GM23338 (cell line): ENCODE measurements around the gene SCO2. TPM values are rescaled to one million over a fixed set of nuclear protein-coding genes. Genes with fewer than 3 reads are reported as not detected.
A peak's percentile ranks its signal among the peaks of the same experiment; 100 is the strongest.

Source experiments
- ATAC-seq: fragments of 200-7000 bp; cut with Tn5 transposase; 3 replicates; pipeline ENCODE4 v1.9.1; 2020
- DNase-seq: peaks from one replicate; pipeline ENCODE4 v3.0.0-alpha.2; 2015; ENCODE audit warnings: low spot score
- H2AFZ ChIP-seq: fragments of 200-600 bp; sonication (generic); 2 replicates; pipeline ENCODE4 v1.8.0; 2016; ENCODE audit warnings: antibody characterized with exemption, mild to moderate bottlenecking, moderate library complexity
- H3F3A ChIP-seq: fragments of 200-600 bp; sonication (generic); replicated peaks from 2 replicates; pipeline ENCODE4 v1.8.0; 2017; ENCODE audit warnings: antibody characterized with exemption, mixed run types, low read depth
- H3K27ac ChIP-seq: fragments of 200-600 bp; sonication (generic); 2 replicates; pipeline ENCODE4 v1.6.1; 2016; ENCODE audit warnings: low read depth
- H3K27me3 ChIP-seq: fragments of 200-600 bp; sonication (generic); 2 replicates; pipeline ENCODE4 v1.8.0; 2016; ENCODE audit warnings: mild to moderate bottlenecking, mixed run types, moderate library complexity; ENCODE audit not compliant: insufficient read depth
- H3K36me3 ChIP-seq: fragments of 200-600 bp; sonication (generic); 2 replicates; pipeline ENCODE4 v1.8.0; 2016; ENCODE audit warnings: mild to moderate bottlenecking; ENCODE audit not compliant: insufficient read depth
- H3K4me1 ChIP-seq: fragments of 200-600 bp; sonication (generic); 2 replicates; pipeline ENCODE4 v1.8.0; 2016; ENCODE audit warnings: mild to moderate bottlenecking, moderate library complexity; ENCODE audit not compliant: insufficient read depth
- H3K4me2 ChIP-seq: fragments of 200-600 bp; sonication (generic); 2 replicates; pipeline ENCODE4 v1.7.1; 2017; ENCODE audit warnings: mixed run types
- H3K4me3 ChIP-seq: fragments of 200-600 bp; sonication (generic); 2 replicates; pipeline ENCODE4 v1.6.1; 2016; ENCODE audit warnings: mixed run types
- H3K79me2 ChIP-seq: fragments of 200-600 bp; sonication (generic); replicated peaks from 2 replicates; pipeline ENCODE4 v1.8.0; 2017; ENCODE audit warnings: mild to moderate bottlenecking; ENCODE audit not compliant: insufficient read depth
- H3K9me2 ChIP-seq: fragments of 200-600 bp; sonication (generic); 2 replicates; pipeline ENCODE4 v1.8.0; 2017; ENCODE audit not compliant: insufficient read depth
- H4K20me1 ChIP-seq: fragments of 200-600 bp; sonication (generic); replicated peaks from 2 replicates; pipeline ENCODE4 v1.8.0; 2017; ENCODE audit warnings: mild to moderate bottlenecking; ENCODE audit not compliant: insufficient read depth
- H3K27ac Mint-ChIP-seq: 2 replicates; pipeline ENCODE4 v1.8.0; 2020; ENCODE audit warnings: inconsistent platforms, mild to moderate bottlenecking, moderate library complexity, mixed read lengths
- H3K27me3 Mint-ChIP-seq: 3 replicates; pipeline ENCODE4 v1.8.0; 2022; ENCODE audit warnings: low read depth, mild to moderate bottlenecking, moderate library complexity, mixed read lengths, inconsistent platforms; ENCODE audit not compliant: insufficient read depth, poor library complexity
- H3K36me3 Mint-ChIP-seq: 3 replicates; pipeline ENCODE4 v1.8.0; 2021; ENCODE audit warnings: low read depth, mild to moderate bottlenecking, inconsistent platforms, moderate library complexity, mixed read lengths
- H3K4me1 Mint-ChIP-seq: 3 replicates; pipeline ENCODE4 v1.8.0; 2020; ENCODE audit warnings: mild to moderate bottlenecking, inconsistent platforms, mixed read lengths
- H3K4me3 Mint-ChIP-seq: 3 replicates; pipeline ENCODE4 v1.8.0; 2021; ENCODE audit warnings: moderate library complexity, mild to moderate bottlenecking, inconsistent platforms, mixed read lengths
- H3K9me3 Mint-ChIP-seq: 3 replicates; pipeline ENCODE4 v1.8.0; 2020; ENCODE audit warnings: moderate library complexity, mild to moderate bottlenecking, inconsistent platforms, mixed read lengths
- CREB1 ChIP-seq: fragments of 250-450 bp; sonication (Bioruptor Pico); IDR thresholded peaks from 2 replicates; pipeline ENCODE4 v1.5.0; 2020; ENCODE audit warnings: low read depth, mild to moderate bottlenecking, moderate library complexity
- CTCF ChIP-seq, 2 experiments: fragments of 200-600 bp in 1 of 2; sonication (generic) in 1 of 2; conservative IDR thresholded peaks; 2 replicates each; pipeline versions ENCODE4 v1.5.1 to v1.6.1; 2016 to 2017; ENCODE audit warnings: antibody characterized with exemption in 2 of 2, low read depth in 2 of 2, mild to moderate bottlenecking in 2 of 2, moderate library complexity in 1 of 2
- ETS1 ChIP-seq: IDR thresholded peaks from 2 replicates; pipeline ENCODE4 v1.6.1; 2016; ENCODE audit warnings: antibody characterized with exemption
- EZH2 ChIP-seq: fragments of 200-600 bp; sonication (generic); IDR thresholded peaks from one replicate; pipeline ENCODE4 v1.8.0; 2017; ENCODE audit warnings: antibody characterized with exemption, mild to moderate bottlenecking, low read depth; ENCODE audit not compliant: unreplicated experiment
- EZH2phosphoT487 ChIP-seq: fragments of 200-600 bp; sonication (generic); IDR thresholded peaks from one replicate; pipeline ENCODE4 v1.8.1; 2018; ENCODE audit warnings: antibody characterized with exemption; ENCODE audit not compliant: unreplicated experiment
- JUNB ChIP-seq: IDR thresholded peaks from one replicate; pipeline ENCODE4 v1.6.1; 2016; ENCODE audit warnings: antibody characterized with exemption; ENCODE audit not compliant: unreplicated experiment
- NANOG ChIP-seq: IDR thresholded peaks from 2 replicates; pipeline ENCODE4 v1.6.1; 2016; ENCODE audit warnings: antibody characterized with exemption, borderline replicate concordance
- POLR2AphosphoS5 ChIP-seq: IDR thresholded peaks from 2 replicates; pipeline ENCODE4 v1.6.1; 2016; ENCODE audit warnings: antibody characterized with exemption, low read depth
- STAT1 ChIP-seq: IDR thresholded peaks from one replicate; pipeline ENCODE4 v1.6.1; 2016; ENCODE audit warnings: antibody characterized with exemption; ENCODE audit not compliant: unreplicated experiment
- ZNF114 ChIP-seq: fragments of 250-450 bp; sonication (Bioruptor Pico); IDR thresholded peaks from 2 replicates; pipeline ENCODE4 v1.5.0; 2020; ENCODE audit warnings: mild to moderate bottlenecking, moderate library complexity
- ZNF331 ChIP-seq: fragments of 250-450 bp; sonication (Bioruptor Pico); IDR thresholded peaks from 2 replicates; pipeline ENCODE4 v1.5.0; 2020; ENCODE audit warnings: low read depth, mild to moderate bottlenecking, moderate library complexity
- polyA plus RNA-seq: library from polyadenylated mRNA; unstranded; fragments of >200 nt; fragmentation: Nextera tagmentation; extraction: Ambion mirVana; gene quantifications from 2 replicates; pipeline ENCODE4 v1.2.1, GENCODE V29; 2016
- total RNA-seq: library from RNA; depleted of rRNA; stranded (reverse); fragments of >200 nt; shearing (Covaris generic); gene quantifications from 2 replicates; pipeline ENCODE4 v1.2.3, GENCODE V29; 2014
- TF ChIP-seq, protein P1 (sequence below): IDR thresholded peaks from one replicate; pipeline ENCODE4 v1.6.1; 2018; ENCODE audit warnings: antibody characterized with exemption; ENCODE audit not compliant: unreplicated experiment
- TF ChIP-seq, protein P2 (sequence below): fragments of 250-450 bp; sonication (Bioruptor Pico); IDR thresholded peaks from 2 replicates; pipeline ENCODE4 v1.5.0; 2020; ENCODE audit warnings: mild to moderate bottlenecking, moderate library complexity

Gene SCO2
- total and polyA plus RNA-seq, 2 experiments from 2014 or later, result 2.6 to 4.9 TPM

GRCh38 chr22:50544746-50545253 lies 19.4 kb upstream of the SCO2 start:
- no peaks in the 10 kb centered on the region for H3K36me3 Mint-ChIP-seq
- no peaks in the 10 kb centered on the region for H3K9me3 Mint-ChIP-seq
- Histone ChIP-seq H4K20me1 (no peaks in the 10 kb centered on the region), H3K4me2 (peak overlapping the region; percentile 73; the same call in 1 of the 2 replicates), H3K4me1 (no peaks in the 10 kb centered on the region; the same call in 1 of the 2 replicates), H3K79me2 (no peaks in the 10 kb centered on the region), H2AFZ (peak overlapping the region; percentile 91), H3K36me3 (no peaks in the 10 kb centered on the region), H3K27me3 (peaks cover 39% of the 10 kb centered on the region), H3K9me2 (no peaks in the 10 kb centered on the region), H3K4me3 (peak overlapping the region; percentile 44; the same call in 1 of the 2 replicates), H3K27ac (no peak overlapping the region), H3F3A (peaks cover 7% of the 10 kb centered on the region; the same call in 1 of the 2 replicates)
- no peak for DNase-seq
- TF ChIP-seq, protein P1, sequence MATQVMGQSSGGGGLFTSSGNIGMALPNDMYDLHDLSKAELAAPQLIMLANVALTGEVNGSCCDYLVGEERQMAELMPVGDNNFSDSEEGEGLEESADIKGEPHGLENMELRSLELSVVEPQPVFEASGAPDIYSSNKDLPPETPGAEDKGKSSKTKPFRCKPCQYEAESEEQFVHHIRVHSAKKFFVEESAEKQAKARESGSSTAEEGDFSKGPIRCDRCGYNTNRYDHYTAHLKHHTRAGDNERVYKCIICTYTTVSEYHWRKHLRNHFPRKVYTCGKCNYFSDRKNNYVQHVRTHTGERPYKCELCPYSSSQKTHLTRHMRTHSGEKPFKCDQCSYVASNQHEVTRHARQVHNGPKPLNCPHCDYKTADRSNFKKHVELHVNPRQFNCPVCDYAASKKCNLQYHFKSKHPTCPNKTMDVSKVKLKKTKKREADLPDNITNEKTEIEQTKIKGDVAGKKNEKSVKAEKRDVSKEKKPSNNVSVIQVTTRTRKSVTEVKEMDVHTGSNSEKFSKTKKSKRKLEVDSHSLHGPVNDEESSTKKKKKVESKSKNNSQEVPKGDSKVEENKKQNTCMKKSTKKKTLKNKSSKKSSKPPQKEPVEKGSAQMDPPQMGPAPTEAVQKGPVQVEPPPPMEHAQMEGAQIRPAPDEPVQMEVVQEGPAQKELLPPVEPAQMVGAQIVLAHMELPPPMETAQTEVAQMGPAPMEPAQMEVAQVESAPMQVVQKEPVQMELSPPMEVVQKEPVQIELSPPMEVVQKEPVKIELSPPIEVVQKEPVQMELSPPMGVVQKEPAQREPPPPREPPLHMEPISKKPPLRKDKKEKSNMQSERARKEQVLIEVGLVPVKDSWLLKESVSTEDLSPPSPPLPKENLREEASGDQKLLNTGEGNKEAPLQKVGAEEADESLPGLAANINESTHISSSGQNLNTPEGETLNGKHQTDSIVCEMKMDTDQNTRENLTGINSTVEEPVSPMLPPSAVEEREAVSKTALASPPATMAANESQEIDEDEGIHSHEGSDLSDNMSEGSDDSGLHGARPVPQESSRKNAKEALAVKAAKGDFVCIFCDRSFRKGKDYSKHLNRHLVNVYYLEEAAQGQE, result no peak
- no peak for TF ChIP-seq EZH2phosphoT487
- no peak for TF ChIP-seq EZH2
- TF ChIP-seq STAT1, result no peak
- no peak for TF ChIP-seq ZNF114
- TF ChIP-seq, protein P2, sequence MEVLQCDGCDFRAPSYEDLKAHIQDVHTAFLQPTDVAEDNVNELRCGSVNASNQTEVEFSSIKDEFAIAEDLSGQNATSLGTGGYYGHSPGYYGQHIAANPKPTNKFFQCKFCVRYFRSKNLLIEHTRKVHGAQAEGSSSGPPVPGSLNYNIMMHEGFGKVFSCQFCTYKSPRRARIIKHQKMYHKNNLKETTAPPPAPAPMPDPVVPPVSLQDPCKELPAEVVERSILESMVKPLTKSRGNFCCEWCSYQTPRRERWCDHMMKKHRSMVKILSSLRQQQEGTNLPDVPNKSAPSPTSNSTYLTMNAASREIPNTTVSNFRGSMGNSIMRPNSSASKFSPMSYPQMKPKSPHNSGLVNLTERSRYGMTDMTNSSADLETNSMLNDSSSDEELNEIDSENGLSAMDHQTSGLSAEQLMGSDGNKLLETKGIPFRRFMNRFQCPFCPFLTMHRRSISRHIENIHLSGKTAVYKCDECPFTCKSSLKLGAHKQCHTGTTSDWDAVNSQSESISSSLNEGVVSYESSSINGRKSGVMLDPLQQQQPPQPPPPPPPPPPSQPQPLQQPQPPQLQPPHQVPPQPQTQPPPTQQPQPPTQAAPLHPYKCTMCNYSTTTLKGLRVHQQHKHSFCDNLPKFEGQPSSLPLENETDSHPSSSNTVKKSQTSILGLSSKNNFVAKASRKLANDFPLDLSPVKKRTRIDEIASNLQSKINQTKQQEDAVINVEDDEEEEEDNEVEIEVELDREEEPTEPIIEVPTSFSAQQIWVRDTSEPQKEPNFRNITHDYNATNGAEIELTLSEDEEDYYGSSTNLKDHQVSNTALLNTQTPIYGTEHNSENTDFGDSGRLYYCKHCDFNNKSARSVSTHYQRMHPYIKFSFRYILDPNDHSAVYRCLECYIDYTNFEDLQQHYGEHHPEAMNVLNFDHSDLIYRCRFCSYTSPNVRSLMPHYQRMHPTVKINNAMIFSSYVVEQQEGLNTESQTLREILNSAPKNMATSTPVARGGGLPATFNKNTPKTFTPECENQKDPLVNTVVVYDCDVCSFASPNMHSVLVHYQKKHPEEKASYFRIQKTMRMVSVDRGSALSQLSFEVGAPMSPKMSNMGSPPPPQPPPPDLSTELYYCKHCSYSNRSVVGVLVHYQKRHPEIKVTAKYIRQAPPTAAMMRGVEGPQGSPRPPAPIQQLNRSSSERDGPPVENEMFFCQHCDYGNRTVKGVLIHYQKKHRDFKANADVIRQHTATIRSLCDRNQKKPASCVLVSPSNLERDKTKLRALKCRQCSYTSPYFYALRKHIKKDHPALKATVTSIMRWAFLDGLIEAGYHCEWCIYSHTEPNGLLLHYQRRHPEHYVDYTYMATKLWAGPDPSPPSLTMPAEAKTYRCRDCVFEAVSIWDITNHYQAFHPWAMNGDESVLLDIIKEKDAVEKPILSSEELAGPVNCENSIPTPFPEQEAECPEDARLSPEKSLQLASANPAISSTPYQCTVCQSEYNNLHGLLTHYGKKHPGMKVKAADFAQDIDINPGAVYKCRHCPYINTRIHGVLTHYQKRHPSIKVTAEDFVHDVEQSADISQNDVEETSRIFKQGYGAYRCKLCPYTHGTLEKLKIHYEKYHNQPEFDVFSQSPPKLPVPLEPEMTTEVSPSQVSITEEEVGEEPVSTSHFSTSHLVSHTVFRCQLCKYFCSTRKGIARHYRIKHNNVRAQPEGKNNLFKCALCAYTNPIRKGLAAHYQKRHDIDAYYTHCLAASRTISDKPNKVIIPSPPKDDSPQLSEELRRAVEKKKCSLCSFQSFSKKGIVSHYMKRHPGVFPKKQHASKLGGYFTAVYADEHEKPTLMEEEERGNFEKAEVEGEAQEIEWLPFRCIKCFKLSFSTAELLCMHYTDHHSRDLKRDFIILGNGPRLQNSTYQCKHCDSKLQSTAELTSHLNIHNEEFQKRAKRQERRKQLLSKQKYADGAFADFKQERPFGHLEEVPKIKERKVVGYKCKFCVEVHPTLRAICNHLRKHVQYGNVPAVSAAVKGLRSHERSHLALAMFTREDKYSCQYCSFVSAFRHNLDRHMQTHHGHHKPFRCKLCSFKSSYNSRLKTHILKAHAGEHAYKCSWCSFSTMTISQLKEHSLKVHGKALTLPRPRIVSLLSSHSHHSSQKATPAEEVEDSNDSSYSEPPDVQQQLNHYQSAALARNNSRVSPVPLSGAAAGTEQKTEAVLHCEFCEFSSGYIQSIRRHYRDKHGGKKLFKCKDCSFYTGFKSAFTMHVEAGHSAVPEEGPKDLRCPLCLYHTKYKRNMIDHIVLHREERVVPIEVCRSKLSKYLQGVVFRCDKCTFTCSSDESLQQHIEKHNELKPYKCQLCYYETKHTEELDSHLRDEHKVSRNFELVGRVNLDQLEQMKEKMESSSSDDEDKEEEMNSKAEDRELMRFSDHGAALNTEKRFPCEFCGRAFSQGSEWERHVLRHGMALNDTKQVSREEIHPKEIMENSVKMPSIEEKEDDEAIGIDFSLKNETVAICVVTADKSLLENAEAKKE (CRISPR knock-in tag), result no peak
- no peak for TF ChIP-seq NANOG
- TF ChIP-seq POLR2AphosphoS5, result no peak
- TF ChIP-seq CREB1 (CRISPR knock-in tag), result no peak
- TF ChIP-seq ZNF331 (CRISPR knock-in tag), result no peak
- no peak for TF ChIP-seq CTCF (conservative IDR thresholded peaks at IDR 0.05; ENCODE audit: low read depth in 2 of 2)
- TF ChIP-seq ETS1, result no peak
- TF ChIP-seq JUNB, result no peak
- H3K4me1 Mint-ChIP-seq, result no peaks in the 10 kb centered on the region
- H3K4me3 Mint-ChIP-seq, result no peak overlapping the region
- ATAC-seq, result no peak
- H3K27ac Mint-ChIP-seq, result no peak overlapping the region
- peaks cover 30% of the 10 kb centered on the region for H3K27me3 Mint-ChIP-seq
